KOPT-K1 (cell line): ENCODE results near the gene DNAJC22.
A peak's percentile ranks its signal among the peaks of the same experiment; 100 is the strongest.
"Not testable (repeated sequence)": the region's sequence is repeated elsewhere in the genome, so short reads cannot be mapped to it uniquely, and the experiment has no call there.

Experiments
- H3K27ac ChIP-seq: fragments of 200-600 bp; sonication (generic); 2 replicates; pipeline ENCODE4 v1.5.1; 2016; ENCODE audit warnings: antibody characterized with exemption, mild to moderate bottlenecking, low read depth, low read length; ENCODE audit not compliant: poor library complexity, severe bottlenecking
- H3K36me3 ChIP-seq: fragments of 200-600 bp; sonication (generic); 2 replicates; pipeline ENCODE4 v1.5.1; 2017; ENCODE audit warnings: antibody characterized with exemption, mild to moderate bottlenecking, low read length, moderate library complexity; ENCODE audit not compliant: insufficient read depth
- H3K9me3 ChIP-seq: fragments of 200-600 bp; sonication (generic); 2 replicates; pipeline ENCODE4 v1.5.1; 2017; ENCODE audit warnings: antibody characterized with exemption, low read length, mild to moderate bottlenecking; ENCODE audit not compliant: insufficient read depth, poor library complexity, severe bottlenecking

DNAJC22 gene

GRCh38 chr12:49346659-49347310 is at the start of gene DNAJC22:
DNAJC22 (plus strand) TSS chr12:49346888; CDS start chr12:49348873, 1,985 bp downstream.
- Histone ChIP-seq H3K9me3 (no peaks in the 10 kb centered on the region), H3K36me3 (no peaks in the 10 kb centered on the region), H3K27ac (no peak within 1 kb of the TSS)

- Histone ChIP-seq H3K27ac (no peak overlapping the region), H3K36me3 (no peaks in the 10 kb centered on the region), H3K9me3 (no peaks in the 10 kb centered on the region)
Measured at GRCh38 chr12:49297695-49298060, 49.0 kb upstream of the DNAJC22 start.

GRCh38 chr12:49298160-49298559 is 48.5 kb upstream of the DNAJC22 start:
- H3K27ac ChIP-seq, result no peak overlapping the region
- H3K9me3 ChIP-seq, result no peaks in the 10 kb centered on the region
- H3K36me3 ChIP-seq, result no peaks in the 10 kb centered on the region

DNA sequence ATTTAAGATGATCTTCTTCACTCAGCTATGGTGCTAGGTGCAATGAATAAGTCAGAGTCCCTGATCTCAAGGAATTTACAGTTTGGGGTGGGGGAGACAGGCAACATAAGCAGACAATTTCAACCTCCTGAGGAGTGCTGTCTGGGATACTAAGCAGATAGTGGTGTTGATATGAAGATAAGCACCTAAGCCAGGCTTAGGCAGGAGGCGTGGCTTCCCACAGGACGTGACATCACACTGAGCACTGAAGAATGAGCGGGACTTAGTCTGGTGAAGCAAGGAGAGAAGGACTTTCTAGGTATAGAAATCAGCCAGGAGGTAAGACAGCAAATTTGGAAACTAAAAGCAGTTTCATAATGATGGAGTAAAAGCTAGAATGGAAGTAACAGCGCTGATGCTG is 44.9 kb upstream of the DNAJC22 start:
- Histone ChIP-seq H3K9me3 (no peaks in the 10 kb centered on the region), H3K27ac (no peak overlapping the region), H3K36me3 (no peaks in the 10 kb centered on the region)

DNA sequence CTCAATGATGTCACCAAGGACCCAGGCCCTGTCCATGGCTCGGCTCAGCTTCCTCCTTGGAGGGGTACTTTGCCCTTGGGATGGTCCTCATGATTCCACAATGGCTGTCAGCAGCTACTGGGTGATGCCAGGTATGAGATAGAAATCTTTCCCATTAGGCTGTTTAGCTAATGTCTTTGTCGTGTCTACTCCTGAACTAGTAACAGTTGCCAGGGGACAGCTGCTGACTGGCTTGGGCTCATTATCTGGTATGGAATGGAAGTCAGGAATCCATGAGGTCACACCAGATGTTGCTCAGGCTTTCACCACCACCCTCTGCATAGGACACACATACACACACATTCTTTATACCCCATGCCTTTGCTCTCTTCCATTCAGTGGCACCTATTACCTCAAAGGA is 42.5 kb upstream of the DNAJC22 start:
- H3K27ac ChIP-seq, result no peak overlapping the region
- no peaks in the 10 kb centered on the region for H3K36me3 ChIP-seq
- no peaks in the 10 kb centered on the region for H3K9me3 ChIP-seq

DNA sequence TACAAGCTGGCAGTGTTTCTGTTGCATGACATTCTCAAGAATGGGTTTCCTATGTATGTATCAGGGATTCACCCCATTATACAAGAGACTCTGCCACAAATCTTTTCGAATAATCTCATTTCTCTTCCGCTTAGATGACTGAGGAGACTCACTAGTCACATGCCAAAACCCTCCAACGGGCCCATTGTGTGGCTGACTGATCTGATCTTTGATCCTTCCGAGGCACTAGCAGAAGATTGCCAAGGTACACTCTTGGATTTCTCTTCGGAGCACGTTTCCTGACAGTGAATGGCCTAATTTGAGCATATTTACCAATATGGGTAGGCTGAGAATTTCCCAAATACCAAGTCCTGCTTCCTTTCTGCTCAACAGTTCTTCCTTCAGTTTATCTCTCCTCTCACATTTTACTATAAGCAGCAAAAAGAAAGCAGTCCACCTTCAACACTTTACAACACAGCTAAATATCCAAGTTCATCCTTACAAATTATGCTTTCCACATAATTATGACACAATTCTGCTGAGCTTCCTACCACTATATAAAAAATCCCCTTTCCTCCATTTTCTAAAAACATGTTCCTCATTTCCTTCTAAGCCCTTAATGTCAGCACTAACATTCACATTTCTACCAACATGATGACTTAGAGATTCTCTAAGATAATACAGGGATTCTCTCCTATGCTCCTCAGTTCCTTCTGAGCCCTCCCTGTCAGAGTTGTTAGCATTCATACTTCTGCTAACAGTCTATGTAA is 40.8 kb upstream of the DNAJC22 start:
- H3K27ac ChIP-seq, result no peak overlapping the region
- no peaks in the 10 kb centered on the region for H3K9me3 ChIP-seq

GRCh38 chr12:49309386-49309785 is 37.3 kb upstream of the DNAJC22 start:
- no peak overlapping the region for H3K27ac ChIP-seq
- no peaks in the 10 kb centered on the region for H3K36me3 ChIP-seq
- no peaks in the 10 kb centered on the region for H3K9me3 ChIP-seq

More for the DNA sequence above, 40.8 kb upstream of the DNAJC22 start:
- H3K36me3 ChIP-seq, result no peaks in the 10 kb centered on the region

DNA sequence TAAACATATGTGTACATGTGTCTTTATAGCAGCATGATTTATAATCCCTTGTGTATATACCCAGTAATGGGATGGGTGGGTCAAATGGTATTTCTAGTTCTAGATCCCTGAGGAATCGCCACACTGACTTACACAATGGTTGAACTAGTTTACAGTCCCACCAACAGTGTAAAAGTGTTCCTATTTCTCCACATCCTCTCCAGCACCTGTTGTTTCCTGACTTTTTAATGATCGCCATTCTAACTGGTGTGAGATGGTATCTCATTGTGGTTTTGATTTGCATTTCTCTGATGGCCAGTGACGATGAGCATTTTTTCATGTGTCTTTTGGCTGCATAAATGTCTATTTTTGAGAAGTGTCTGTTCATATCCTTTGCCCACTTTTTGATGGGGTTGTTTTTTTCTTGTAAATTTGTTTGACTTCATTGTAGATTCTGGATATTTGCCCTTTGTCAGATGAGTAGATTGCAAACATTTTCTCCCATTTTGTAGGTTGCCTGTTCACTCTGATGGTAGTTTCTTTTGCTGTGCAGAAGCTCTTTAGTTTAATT is 36.2 kb upstream of the DNAJC22 start:
- not testable (repeated sequence) for H3K9me3 ChIP-seq, H3K27ac ChIP-seq, H3K36me3 ChIP-seq

GRCh38 chr12:49314811-49315210 is 31.9 kb upstream of the DNAJC22 start:
- H3K27ac ChIP-seq, result no peak overlapping the region
- no peaks in the 10 kb centered on the region for H3K9me3 ChIP-seq
- H3K36me3 ChIP-seq, result no peaks in the 10 kb centered on the region

DNA sequence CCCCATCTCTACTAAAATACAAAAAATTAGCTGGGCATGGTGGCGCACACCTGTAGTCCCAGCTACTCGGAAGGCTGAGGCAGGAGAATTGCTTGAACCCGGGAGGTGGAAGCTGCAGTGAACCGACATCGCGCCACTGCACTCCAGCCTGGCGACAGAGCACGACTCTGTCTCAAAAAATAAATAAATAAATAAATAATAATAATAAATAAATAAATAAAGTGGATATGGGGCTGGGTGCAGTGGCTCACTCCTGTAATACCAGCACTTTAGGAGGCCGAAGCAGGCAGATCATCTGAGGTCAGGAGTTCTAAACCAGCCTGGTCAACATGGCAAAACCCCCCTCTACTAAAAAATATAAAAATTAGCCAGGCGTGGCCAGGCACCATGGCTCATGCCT is 29.6 kb upstream of the DNAJC22 start:
- H3K9me3 ChIP-seq, H3K36me3 ChIP-seq, H3K27ac ChIP-seq: not testable (repeated sequence)

DNA sequence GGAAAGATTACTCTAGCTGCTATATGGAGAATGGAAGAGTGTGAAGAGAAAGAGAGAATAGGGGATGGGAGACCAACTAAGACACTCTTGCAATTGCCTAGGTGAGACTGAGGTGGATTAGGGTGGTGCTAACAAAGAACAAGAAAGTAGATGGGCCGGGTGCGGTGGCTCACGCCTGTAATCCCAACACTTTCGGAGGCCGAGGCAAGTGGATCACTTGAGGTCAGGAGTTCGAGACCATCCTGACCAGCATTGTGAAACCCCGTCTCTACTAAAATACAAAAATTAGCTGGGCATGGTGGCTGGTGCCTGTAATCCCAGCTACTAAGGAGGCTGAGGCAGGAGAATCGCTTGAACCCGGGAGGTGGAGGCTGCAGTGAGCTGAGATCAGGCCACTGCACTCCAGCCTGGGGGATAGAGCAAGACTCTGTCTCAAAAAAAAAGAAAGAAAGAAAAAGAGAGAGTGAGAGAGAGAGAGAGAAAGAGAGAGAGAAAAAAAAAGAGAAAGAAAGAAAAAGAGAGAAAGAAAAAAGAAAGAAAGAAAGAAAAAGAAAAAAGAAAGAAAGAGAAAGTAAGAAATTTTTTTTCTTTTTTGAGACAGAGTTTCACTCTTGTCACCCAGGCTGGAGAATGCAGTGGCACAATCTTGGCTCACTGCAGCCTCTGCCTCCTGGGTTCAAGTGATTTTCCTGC is 26.1 kb upstream of the DNAJC22 start:
- H3K36me3 ChIP-seq, result peaks cover 13% of the 10 kb centered on the region
- H3K27ac ChIP-seq, H3K9me3 ChIP-seq: not testable (repeated sequence)

- peaks cover 31% of the 10 kb centered on the region for H3K36me3 ChIP-seq
- no peaks in the 10 kb centered on the region for H3K9me3 ChIP-seq
- peak overlapping the region; percentile 82 for H3K27ac ChIP-seq
Measured at GRCh38 chr12:49322367-49322707, 24.4 kb upstream of the DNAJC22 start.

DNA sequence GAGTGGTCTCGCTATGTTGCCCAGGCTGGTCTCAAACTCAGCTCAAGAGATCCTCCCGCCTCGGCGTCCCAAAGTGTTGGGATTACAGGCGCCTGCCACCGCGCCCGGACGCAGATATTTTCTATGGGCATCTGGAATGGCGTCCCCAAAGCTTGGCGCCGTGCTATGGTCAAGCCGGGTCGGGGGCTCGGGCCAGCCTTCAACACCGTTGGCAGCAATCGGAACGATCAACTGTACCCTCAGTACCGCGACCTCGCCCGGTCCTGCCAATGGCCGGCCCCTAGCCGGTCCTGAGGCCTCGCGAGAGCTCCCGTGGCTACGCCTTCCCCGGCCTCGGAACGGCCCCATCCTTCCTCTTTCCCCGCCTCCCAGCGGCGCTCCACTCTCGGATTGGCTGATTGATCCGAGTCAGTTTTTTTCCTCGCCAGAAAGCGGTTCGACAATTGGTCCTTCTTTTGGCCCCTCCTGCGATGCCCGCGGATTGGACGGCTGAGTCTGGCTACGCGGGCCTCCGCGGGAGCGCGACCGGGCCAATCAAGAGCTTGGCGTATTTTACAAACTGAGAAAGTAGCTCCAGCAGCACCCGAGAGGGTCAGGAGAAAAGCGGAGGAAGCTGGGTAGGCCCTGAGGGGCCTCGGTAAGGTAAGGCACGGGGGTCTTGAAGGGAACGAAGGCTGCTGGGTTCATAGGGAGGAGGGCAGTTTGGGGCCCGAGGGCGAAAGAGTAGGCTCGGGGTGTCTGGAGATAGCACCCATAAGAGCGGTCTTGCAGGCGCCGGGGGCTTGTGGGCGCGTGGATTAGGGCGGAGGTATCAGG is 23.8 kb upstream of the DNAJC22 start, which contains the start of gene TROAP:
TSS of gene TROAP (plus strand) at position 548 of the 816 bp plus-strand sequence. CDS start 354 bp downstream, outside the sequence.
- Histone ChIP-seq H3K36me3 (peaks cover 37% of the 10 kb centered on the region), H3K27ac (peak within 1 kb of the TSS; percentile 82), H3K9me3 (no peaks in the 10 kb centered on the region)

GRCh38 chr12:49323524-49324097 is 23.1 kb upstream of the DNAJC22 start:
- peaks cover 44% of the 10 kb centered on the region for H3K36me3 ChIP-seq
- H3K27ac ChIP-seq, result peak overlapping the region; percentile 82
- no peaks in the 10 kb centered on the region for H3K9me3 ChIP-seq
